ENCODE results near the gene SIK3.

Gene SIK3

GRCh38 chr11:116892374-116892773 is 205.9 kb downstream of the SIK3 start:
- no peak overlapping the region for H3K4me3 ChIP-seq (IDR thresholded peaks at IDR 0.05; ENCODE audit: insufficient read depth, low read depth, low read length)
- no peaks in the 10 kb centered on the region for H3K36me3 ChIP-seq (ENCODE audit: insufficient read depth)
- no peaks in the 10 kb centered on the region for H3K27me3 ChIP-seq (ENCODE audit: insufficient read depth, low read depth)
- no peak overlapping the region for H3K4me2 ChIP-seq
- H2AFZ ChIP-seq (ENCODE audit: low read depth), result no peak overlapping the region
- H3K9ac ChIP-seq, result no peak overlapping the region
- no peak overlapping the region for H3K27ac ChIP-seq
- no peaks in the 10 kb centered on the region for H4K20me1 ChIP-seq (ENCODE audit: insufficient read depth)
- H3K4me1 ChIP-seq (ENCODE audit: low read depth, poor library complexity, severe bottlenecking), result no peaks in the 10 kb centered on the region
- H3K79me2 ChIP-seq (ENCODE audit: insufficient read depth, low read depth), result no peaks in the 10 kb centered on the region
- TF ChIP-seq CTCF (conservative IDR thresholded peaks at IDR 0.05; ENCODE audit: low read depth, low read length), result no peak

- Histone ChIP-seq H3K4me1 (ENCODE audit: low read depth, poor library complexity, severe bottlenecking) (no peaks in the 10 kb centered on the region), H3K27ac (no peak overlapping the region), H3K4me2 (no peak overlapping the region), H3K4me3 (IDR thresholded peaks at IDR 0.05; ENCODE audit: insufficient read depth, low read depth, low read length) (no peak overlapping the region), H3K79me2 (ENCODE audit: insufficient read depth, low read depth) (no peaks in the 10 kb centered on the region), H3K27me3 (ENCODE audit: insufficient read depth, low read depth) (no peaks in the 10 kb centered on the region), H2AFZ (ENCODE audit: low read depth) (no peak overlapping the region), H4K20me1 (ENCODE audit: insufficient read depth) (no peaks in the 10 kb centered on the region), H3K9ac (no peak overlapping the region), H3K36me3 (ENCODE audit: insufficient read depth) (no peaks in the 10 kb centered on the region)
- no peak for TF ChIP-seq CTCF (conservative IDR thresholded peaks at IDR 0.05; ENCODE audit: low read depth, low read length)
Observed at GRCh38 chr11:116891746-116892145, 206.5 kb downstream of the SIK3 start.

- no peak for TF ChIP-seq CTCF (conservative IDR thresholded peaks at IDR 0.05; ENCODE audit: low read depth, low read length)
- H3K4me1 ChIP-seq (ENCODE audit: low read depth, poor library complexity, severe bottlenecking), result no peaks in the 10 kb centered on the region
- H3K4me3 ChIP-seq (IDR thresholded peaks at IDR 0.05; ENCODE audit: insufficient read depth, low read depth, low read length), result no peak overlapping the region
- H3K9ac ChIP-seq, result no peak overlapping the region
- no peaks in the 10 kb centered on the region for H4K20me1 ChIP-seq (ENCODE audit: insufficient read depth)
- no peak overlapping the region for H2AFZ ChIP-seq (ENCODE audit: low read depth)
- no peak overlapping the region for H3K4me2 ChIP-seq
- no peaks in the 10 kb centered on the region for H3K79me2 ChIP-seq (ENCODE audit: insufficient read depth, low read depth)
- H3K27ac ChIP-seq, result no peak overlapping the region
- H3K27me3 ChIP-seq (ENCODE audit: insufficient read depth, low read depth), result no peaks in the 10 kb centered on the region
- no peaks in the 10 kb centered on the region for H3K36me3 ChIP-seq (ENCODE audit: insufficient read depth)
Observed at GRCh38 chr11:116890607-116891006, 207.6 kb downstream of the SIK3 start.

GRCh38 chr11:116890193-116890592 is 208.0 kb downstream of the SIK3 start:
- no peak overlapping the region for H3K4me2 ChIP-seq
- H3K27me3 ChIP-seq (ENCODE audit: insufficient read depth, low read depth), result no peaks in the 10 kb centered on the region
- no peak overlapping the region for H3K4me3 ChIP-seq (IDR thresholded peaks at IDR 0.05; ENCODE audit: insufficient read depth, low read depth, low read length)
- H3K36me3 ChIP-seq (ENCODE audit: insufficient read depth), result no peaks in the 10 kb centered on the region
- no peak overlapping the region for H2AFZ ChIP-seq (ENCODE audit: low read depth)
- no peak for TF ChIP-seq CTCF (conservative IDR thresholded peaks at IDR 0.05; ENCODE audit: low read depth, low read length)
- H3K79me2 ChIP-seq (ENCODE audit: insufficient read depth, low read depth), result no peaks in the 10 kb centered on the region
- H3K9ac ChIP-seq, result no peak overlapping the region
- H3K4me1 ChIP-seq (ENCODE audit: low read depth, poor library complexity, severe bottlenecking), result no peaks in the 10 kb centered on the region
- no peak overlapping the region for H3K27ac ChIP-seq
- H4K20me1 ChIP-seq (ENCODE audit: insufficient read depth), result no peaks in the 10 kb centered on the region
